K562 (cell line): ENCODE results near the gene EGLN3. TPM values are rescaled to one million over a fixed set of nuclear protein-coding genes. Genes with fewer than 3 reads are reported as not detected.

Experiments used
- DMBX1 ChIP-seq: fragments of 250-450 bp; sonication (Bioruptor Pico); IDR thresholded peaks from 2 replicates; pipeline ENCODE4 v1.8.0; 2022; ENCODE audit warnings: inconsistent platforms, mild to moderate bottlenecking, moderate library complexity, borderline replicate concordance
- MEF2D ChIP-seq: conservative IDR thresholded peaks from 2 replicates; pipeline ENCODE4 v1.6.1; 2016; ENCODE audit warnings: low read depth, missing genetic modification characterization, missing compliant biosample characterization
- POLR3G ChIP-seq: IDR thresholded peaks from 2 replicates; pipeline ENCODE4 v1.6.1; 2011; ENCODE audit not compliant: insufficient read length, insufficient replicate concordance; ENCODE audit errors: extremely low read depth
- TBP ChIP-seq: optimal IDR thresholded peaks from 2 replicates; pipeline ENCODE3; 2011; ENCODE audit warnings: low read depth, low read length, improper control_type of control experiment
- ZFP91 ChIP-seq: sonication (generic); formaldehyde crosslinking; IDR thresholded peaks from 2 replicates; pipeline ENCODE4 v1.8.0; 2022; ENCODE audit warnings: mild to moderate bottlenecking, missing genetic modification reagents
- ZNF592 ChIP-seq: fragments of 450-650 bp; IDR thresholded peaks from 2 replicates; pipeline ENCODE4 v1.6.1; 2017; ENCODE audit warnings: antibody characterized with exemption, mild to moderate bottlenecking
- polyA plus RNA-seq, 8 experiments: library from polyadenylated mRNA; depleted of rRNA in 4 of 8; stranded (reverse) in 5 of 8; unstranded in 3 of 8; fragments of >200 nt; fragmentation: Nextera tagmentation in 2 of 8; fragmentation: Illumina TruSeq in 1 of 8; extraction: Ambion mirVana in 2 of 8; extraction: Trizol in 1 of 8; gene quantifications; 2 replicates each; pipeline versions ENCODE4 v1.2.1 to v1.2.3, GENCODE V29; 2011 to 2014; ENCODE audit warnings: inconsistent platforms in 1 of 8, missing spikeins in 1 of 8
- total RNA-seq, 7 experiments: library from RNA; depleted of rRNA in 6 of 7; stranded (reverse); fragments of >200 nt in 6 of 7; fragmentation: Illumina TruSeq in 2 of 7; extraction: Trizol in 2 of 7; gene quantifications; 2 replicates each; pipeline versions ENCODE4 v1.2.1 to v1.2.3, GENCODE V29; 2011 to 2021; ENCODE audit warnings: low replicate concordance in 1 of 7

The EGLN3 gene
- total and polyA plus RNA-seq, 9 of the 15 experiments (the other 6 are each of a cell fraction or from before 2014, with no cell fraction given): 2.5 to 87.6 (median 5.8) TPM

- no peak for TF ChIP-seq MEF2D (tag)
- no peak for TF ChIP-seq POLR3G
- TF ChIP-seq TBP: no peak
- 0 out of 2 replicates have a peak, but pooled peaks have one; percentile 23 for TF ChIP-seq DMBX1 (CRISPR knock-in tag)
- no peak for TF ChIP-seq ZFP91 (CRISPR knock-in tag)
- TF ChIP-seq ZNF592: peak; percentile 70; the same call in 1 of the 2 replicates
Observed at GRCh38 chr14:33945210-33946088, 5.4 kb downstream of the EGLN3 start (continued).
